ENCODE measurements around the gene CUL4B.
"Not testable (repeated sequence)": the region's sequence is repeated elsewhere in the genome, so short reads cannot be mapped to it uniquely, and the experiment has no call there.

Gene CUL4B

DNA sequence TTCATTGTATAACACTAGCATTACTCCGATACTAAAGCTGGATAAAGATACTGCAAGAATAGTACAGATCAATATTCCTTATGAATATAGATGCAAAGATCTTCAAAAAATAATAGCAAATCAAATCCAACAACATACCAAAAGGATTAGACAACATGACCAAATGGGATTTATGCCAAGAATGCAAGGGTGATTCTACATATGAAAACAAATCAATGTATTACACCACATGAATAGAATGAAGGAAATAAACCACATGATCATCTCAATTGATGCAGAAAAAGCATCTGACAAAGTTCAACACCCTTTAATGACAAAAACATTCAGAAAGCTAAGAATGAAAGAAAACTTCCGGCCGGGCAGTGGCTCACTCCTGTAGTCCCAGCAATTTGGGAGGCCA is 42.8 kb downstream of the CUL4B start:
- DNase-seq = no peak

DNA sequence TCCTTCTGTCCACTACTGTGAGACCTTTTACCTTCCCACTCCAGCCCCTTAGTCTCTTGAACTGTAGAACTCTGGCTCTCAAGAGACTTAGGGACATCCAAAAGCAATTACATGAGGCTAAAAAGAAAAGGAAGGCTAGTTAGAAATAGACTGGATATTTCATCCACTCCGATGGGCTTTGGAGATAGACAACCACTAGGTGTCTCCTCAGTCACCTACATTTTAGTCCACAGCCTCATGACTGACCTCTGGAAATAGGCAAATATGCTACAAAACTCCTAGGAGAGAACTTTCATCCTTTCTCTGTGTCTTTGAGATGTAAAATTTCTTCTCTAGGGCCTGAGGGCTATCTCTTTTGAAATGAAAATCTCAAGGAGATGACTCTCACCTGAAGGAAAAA is 46.5 kb downstream of the CUL4B start:
- no peak for DNase-seq

DNA sequence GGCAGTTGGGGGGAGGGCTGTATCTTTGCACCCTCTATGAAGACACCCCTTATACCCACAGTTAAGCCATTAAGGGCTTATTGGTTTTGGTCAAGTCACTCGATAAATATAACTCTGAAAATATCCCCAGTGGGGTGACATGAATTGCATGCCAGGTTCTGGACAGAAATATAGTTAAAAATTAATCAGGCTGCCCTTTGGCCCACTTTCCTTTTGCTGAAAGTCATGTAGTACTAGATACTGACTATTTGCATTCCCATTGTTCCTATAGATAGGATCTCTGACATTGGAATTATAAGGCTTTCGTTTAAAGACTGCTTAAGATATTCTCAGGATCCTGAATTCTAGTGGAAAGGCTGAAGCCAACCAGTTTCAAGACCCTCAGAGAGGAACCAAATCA is 48.1 kb downstream of the CUL4B start:
- no peak for DNase-seq

DNA sequence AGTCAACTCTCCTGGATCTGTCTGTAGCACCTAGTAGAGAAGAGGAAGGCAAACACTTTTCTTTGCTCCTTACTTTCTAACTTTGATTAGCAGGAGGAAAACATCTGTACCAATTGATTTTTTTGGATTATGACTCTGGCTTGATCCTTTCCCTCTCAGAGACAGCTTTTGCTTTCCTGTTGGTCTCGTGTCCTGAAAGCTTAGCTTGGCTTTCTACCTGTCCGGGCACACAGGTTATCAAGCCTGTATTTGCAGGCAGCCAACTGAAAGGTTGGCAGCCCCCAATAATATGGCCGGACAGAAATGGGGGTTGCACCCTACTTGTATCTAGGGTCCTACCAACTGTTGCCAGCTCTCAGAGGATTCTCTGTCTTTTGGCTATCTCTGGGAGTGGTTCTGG is 48.5 kb downstream of the CUL4B start:
- no peak for DNase-seq

DNA sequence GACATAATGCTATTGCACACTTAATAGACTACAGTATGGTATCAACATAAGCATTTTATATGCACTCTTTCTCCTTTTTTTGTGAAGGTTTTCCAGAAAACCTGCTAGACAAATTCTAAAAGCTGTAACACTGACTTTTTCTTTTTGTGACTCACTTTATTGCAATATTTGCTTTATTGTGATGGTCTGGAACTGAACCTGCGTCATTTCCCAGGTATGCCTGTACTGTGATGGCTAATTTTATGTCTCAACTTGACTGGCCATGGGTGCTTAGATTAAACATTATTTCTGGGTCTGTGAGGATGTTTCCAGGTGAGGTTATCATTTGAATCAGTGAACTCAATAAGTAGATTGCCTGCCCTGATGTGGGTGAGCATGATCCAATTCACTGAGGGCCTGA is 56.2 kb downstream of the CUL4B start:
- no peak for DNase-seq

DNA sequence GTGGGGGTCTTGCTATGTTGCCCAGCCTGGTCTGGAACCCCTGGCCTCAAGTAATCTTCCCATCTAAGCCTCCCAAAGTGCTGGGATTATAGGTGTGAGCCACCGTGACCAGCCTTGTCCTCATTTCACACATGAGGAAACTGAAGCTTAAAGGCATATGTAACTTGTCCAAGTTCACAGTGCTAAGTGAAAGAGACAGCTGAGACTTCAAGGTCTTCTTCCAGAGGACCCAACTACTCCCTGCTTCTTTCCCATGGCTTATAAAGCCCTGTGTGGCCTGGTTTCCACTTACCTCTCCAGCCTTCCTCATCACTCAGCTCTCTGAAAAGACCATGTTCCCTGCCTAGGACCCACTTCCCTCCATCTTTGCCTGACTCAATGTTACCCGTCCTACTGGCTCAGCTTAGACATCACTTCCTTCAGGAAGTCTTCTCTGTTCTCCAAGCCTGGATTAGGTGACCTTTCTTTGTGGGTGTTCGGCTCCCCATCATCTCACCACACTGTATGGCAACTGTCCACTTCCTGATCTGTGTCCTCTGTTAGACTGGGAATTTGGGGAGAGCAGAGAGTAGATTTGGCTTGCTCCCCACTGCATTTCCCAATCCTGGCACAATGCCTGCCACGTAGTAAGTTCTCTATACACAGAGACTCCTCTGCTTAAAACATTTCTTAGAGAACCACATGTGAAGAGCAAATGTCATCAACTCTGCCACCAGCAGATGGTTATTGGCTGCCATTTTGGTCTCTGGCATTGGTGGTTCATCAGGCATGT is 61.3 kb downstream of the CUL4B start:
- no peak for DNase-seq

DNA sequence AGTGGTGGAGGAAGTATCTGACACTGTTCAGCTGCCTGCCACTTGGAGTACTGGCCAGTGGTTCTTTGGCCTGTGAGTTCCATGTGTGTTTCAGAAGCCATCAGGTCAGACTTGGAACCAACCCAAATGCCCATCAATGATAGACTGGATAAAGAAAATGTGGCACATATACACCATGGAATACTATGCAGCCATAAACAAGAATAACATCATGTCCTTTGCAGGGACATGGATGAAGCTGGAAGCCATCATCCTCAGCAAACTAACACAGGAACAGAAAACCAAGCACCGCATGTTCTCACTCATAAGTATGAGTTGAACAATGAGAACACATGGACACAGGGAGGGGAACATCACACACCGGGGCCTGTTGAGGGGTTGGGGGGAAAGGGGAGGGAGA is 70.6 kb downstream of the CUL4B start:
- not testable (repeated sequence) for DNase-seq

DNA sequence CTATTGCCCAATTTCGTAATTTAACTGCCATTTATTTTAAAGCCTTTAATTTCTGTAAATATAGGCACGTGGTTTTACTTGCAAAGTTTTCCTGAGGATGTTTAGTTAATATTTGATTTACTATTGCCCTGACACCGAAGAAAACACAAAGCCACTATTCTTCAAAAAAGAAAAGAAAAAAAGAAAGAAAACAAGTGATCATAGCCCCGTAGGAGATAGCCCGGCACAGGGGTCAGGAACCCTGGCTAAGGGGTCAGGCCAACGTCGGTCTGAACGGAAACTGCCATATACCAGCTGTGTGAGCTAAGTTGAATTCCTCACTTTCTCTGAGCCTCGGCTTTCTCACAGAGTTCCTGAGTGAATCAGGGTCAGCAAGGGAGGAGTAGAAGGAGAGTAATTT is 74.0 kb downstream of the CUL4B start:
- DNase-seq = no peak

DNA sequence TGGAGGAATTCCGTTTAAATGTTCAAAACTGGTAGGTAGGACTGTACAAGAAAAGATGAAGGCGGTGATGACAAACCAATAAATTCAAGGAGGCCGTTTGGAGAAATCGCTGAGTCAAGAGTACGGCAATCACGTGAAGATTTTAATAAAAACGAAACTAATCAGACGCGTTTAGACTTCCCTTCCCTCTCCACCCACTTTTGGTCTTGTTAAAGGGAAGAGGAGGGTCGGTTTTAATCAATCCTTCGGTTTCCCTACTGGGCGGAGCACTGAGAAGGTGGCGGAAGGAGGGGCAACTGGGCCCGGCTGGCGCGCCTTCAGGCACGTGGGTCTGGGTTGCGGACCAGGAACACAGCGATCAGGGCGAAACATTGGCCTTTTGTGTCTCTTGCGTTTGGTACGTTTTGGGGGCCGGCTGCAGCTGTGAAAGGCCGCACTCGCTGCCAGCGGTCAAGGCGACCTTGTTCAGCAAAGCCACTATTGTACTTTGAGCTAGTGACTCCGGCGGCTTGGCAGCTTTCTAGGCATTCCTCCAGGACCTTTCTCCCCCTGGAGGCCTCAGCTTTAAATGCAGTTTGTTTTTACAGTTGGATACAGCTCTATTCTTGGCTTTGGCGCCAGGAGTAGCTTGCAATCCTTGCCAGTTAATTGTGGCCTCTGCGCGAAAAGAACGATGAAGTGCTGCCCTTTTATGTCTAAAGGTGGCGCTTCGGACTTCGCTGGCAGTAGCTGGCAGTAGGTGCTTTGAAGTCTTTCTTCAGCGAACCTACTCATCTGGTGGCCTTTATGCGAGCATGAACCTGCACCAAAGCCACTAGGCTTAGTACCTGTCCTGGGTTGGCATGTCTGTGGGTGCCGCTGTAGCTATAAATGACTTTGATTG is 74.9 kb downstream of the CUL4B start:
- peak; percentile 72 for DNase-seq

DNA sequence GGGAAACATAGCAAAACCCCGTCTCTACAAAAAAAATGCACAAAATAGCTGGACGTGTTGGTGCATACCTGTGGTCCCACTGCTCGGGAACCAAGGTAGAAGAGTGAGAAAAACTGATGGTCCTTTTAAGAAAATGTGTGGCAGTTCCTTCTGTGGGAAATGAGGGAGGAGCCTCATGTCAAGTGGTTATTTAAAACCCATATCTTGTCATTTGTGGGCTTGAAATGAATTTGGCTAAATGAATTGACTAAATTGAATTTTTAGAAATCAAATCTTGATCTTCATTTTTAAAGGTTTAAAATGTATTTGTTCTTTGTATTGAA is 75.5 kb downstream of the CUL4B start:
- DNase-seq = no peak

DNA sequence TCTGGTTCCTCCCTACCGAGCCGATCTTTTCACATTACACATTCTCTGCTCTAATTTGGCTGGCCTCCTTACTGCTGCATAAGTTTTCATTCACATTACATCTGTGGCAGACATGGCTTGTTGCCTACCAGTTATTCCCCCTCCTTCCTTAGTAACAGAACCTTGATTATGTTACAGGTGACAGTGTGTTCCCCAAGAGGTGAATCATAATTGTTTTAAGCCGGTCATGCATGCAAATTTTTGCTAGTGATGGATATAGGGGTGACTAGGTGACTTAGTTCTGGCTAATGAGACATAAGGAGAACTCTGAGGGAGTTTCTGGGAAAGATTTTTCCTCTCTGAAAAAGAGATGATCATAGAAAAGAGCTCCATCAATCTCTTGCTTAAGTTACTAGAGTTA is 83.3 kb downstream of the CUL4B start:
- no peak for DNase-seq

DNA sequence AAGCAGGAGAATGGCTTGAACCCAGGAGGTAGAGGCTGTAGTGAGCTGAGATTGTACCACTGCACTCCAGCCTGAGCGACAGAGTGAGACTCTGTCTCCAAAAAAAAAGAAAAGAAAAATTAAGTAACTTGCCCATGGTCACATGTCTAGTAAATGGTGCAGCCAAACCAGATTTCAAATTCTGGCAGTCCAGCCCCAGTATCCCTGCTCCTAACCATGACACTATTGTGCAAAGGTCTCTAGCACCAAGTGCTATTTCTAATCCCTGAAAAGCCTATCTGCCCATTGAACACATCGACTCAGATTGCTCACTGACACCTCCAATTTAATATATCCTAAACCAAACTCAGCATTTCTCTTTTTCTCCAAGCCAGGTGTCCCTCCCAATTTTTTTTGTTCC is 84.0 kb downstream of the CUL4B start:
- no peak for DNase-seq

DNA sequence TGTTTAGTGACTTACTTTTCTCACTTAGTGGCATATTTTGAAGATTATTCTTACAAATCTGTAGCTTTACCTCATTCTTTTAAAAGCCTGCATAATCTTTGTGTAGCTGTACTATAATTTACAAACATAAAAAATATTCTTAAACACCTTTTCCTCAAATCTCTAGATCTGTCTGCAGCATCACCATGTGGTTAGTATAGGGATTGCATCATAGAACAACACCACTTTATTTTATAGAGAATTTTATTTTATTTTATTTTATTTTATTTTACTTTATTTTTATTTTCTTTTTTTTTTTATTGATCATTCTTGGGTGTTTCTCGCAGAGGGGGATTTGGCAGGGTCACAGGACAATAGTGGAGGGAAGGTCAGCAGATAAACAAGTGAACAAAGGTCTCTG is 85.3 kb downstream of the CUL4B start:
- peak; percentile 50 for DNase-seq
